Lung (tissue), 12 donors: ENCODE data around the gene MYBPC2. TPM values are rescaled to one million over a fixed set of nuclear protein-coding genes. Genes with fewer than 3 reads are reported as not detected.

Experiments used
- ATAC-seq: fragments of 200-7000 bp; cut with Tn5 transposase; one replicate; pipeline ENCODE4 v1.9.1; 2020; ENCODE audit warnings: moderate number of reproducible peaks; ENCODE audit not compliant: insufficient read depth, low FRiP score
- DNase-seq, 3 donors: peaks; one replicate each; pipeline ENCODE4 v3.0.0-alpha.2; 2013 to 2017
- H3K27ac ChIP-seq, 2 donors: one replicate each; pipeline ENCODE4 v1.5.1; 2013; ENCODE audit warnings: mild to moderate bottlenecking in 2 of 2, moderate library complexity in 2 of 2, control low read depth in 1 of 2, inconsistent platforms in 1 of 2, low read depth in 1 of 2, low read length in 1 of 2
- H3K27me3 ChIP-seq, 3 donors: one replicate each; pipeline ENCODE4 v1.5.1; 2013; ENCODE audit warnings: low read length in 2 of 3; ENCODE audit not compliant: control insufficient read depth in 3 of 3, insufficient read depth in 3 of 3
- H3K36me3 ChIP-seq, 4 donors: one replicate each; pipeline ENCODE4 v1.5.1; 2013; ENCODE audit warnings: low read length in 4 of 4, mild to moderate bottlenecking in 1 of 4, moderate library complexity in 1 of 4; ENCODE audit not compliant: control insufficient read depth in 4 of 4, insufficient read depth in 4 of 4
- H3K4me1 ChIP-seq, 5 donors: one replicate each; pipeline ENCODE4 v1.5.1; 2013; ENCODE audit warnings: low read length in 5 of 5, mild to moderate bottlenecking in 2 of 5, moderate library complexity in 1 of 5; ENCODE audit not compliant: control insufficient read depth in 5 of 5, insufficient read depth in 5 of 5
- H3K4me3 ChIP-seq: one replicate; pipeline ENCODE4 v1.5.1; 2013; ENCODE audit warnings: mild to moderate bottlenecking, control low read depth, moderate library complexity
- H3K9ac ChIP-seq, 2 donors: one replicate each; pipeline ENCODE4 v1.5.1; 2013; ENCODE audit warnings: low read length in 2 of 2, control low read depth in 1 of 2; ENCODE audit not compliant: insufficient read depth in 1 of 2
- H3K9me3 ChIP-seq, 4 donors: one replicate each; pipeline ENCODE4 v1.5.1; 2013; ENCODE audit warnings: low read length in 3 of 4, mild to moderate bottlenecking in 1 of 4, moderate library complexity in 1 of 4; ENCODE audit not compliant: control insufficient read depth in 4 of 4, insufficient read depth in 3 of 4
- CTCF ChIP-seq: IDR thresholded peaks from 2 replicates; pipeline ENCODE4 v1.5.1; 2012; ENCODE audit warnings: mild to moderate bottlenecking; ENCODE audit errors: control extremely low read depth, extremely low read depth
- WGBS, 2 donors: extraction: QIAGEN DNeasy Blood & Tissue Kit; methylation state at CpG; one replicate each; pipeline ENCODE4 v1.1.7; 2013; 5-methylcytosine and 5-hydroxymethylcytosine counted together
- polyA plus RNA-seq, 2 donors: library from polyadenylated mRNA; stranded (reverse); fragments of 200-250 nt; gene quantifications; one replicate each; pipeline ENCODE4 v1.2.1, GENCODE V29; 2013
- total RNA-seq, 2 donors: library from RNA; depleted of rRNA in 1 of 2; stranded (reverse); fragments of >200 nt in 1 of 2; gene quantifications; one replicate each; pipeline ENCODE4 v1.2.1, GENCODE V29; 2014 to 2021
- donor health status: control.
- donor health status: control.
- donor health status: Bipolar disorder and iron deficiency.
- donor health status: healthy.
- donor health status: DM: yes; HTN: yes; CAD: no.

Gene MYBPC2
- total and polyA plus RNA-seq, 4 donors: 0.04 to 0.91 (median 0.38) TPM

- Histone ChIP-seq H3K4me3 (no peak overlapping the region), H3K4me1 (no peaks in the 10 kb centered on the region), H3K27ac (no peak overlapping the region), H3K36me3 (peaks cover 0 to 31% (median 9%) of the 10 kb centered on the region in 4 donors), H3K27me3 (no peaks in the 10 kb centered on the region), H3K9ac (no peak overlapping the region), H3K9me3 (peaks cover 0 to 3% (median 0%) of the 10 kb centered on the region in 4 donors)
- no peak for DNase-seq
- TF ChIP-seq CTCF: no peak
- 94 to 95% methylated on average over 13 of the region's 13 CpGs for WGBS, 2 donors
- ATAC-seq: no peak
These were observed 33.9 kb upstream of the MYBPC2 start for GRCh38 chr19:50398675-50399367.

- peaks cover 0 to 31% (median 9%) of the 10 kb centered on the region in 4 donors for H3K36me3 ChIP-seq
- H3K9ac ChIP-seq: no peak overlapping the region
- no peak overlapping the region for H3K4me3 ChIP-seq
- no peaks in the 10 kb centered on the region for H3K4me1 ChIP-seq
- TF ChIP-seq CTCF: no peak
- no peak overlapping the region for H3K27ac ChIP-seq
- H3K9me3 ChIP-seq: peaks cover 0 to 3% (median 0%) of the 10 kb centered on the region in 4 donors
- no peak for ATAC-seq
- 98 to 99% methylated on average over 10 of the region's 10 CpGs for whole genome bisulfite sequencing, 2 donors
- H3K27me3 ChIP-seq: no peaks in the 10 kb centered on the region
- no peak for DNase-seq
These were observed 33.3 kb upstream of the MYBPC2 start for GRCh38 chr19:50399368-50399745.

- no peak for TF ChIP-seq CTCF
- H3K9ac ChIP-seq: no peak overlapping the region
- DNase-seq: no peak
- no peaks in the 10 kb centered on the region for H3K27me3 ChIP-seq
- no peaks in the 10 kb centered on the region for H3K4me1 ChIP-seq
- H3K36me3 ChIP-seq: peaks cover 0 to 40% (median 11%) of the 10 kb centered on the region in 4 donors
- H3K27ac ChIP-seq: no peak overlapping the region
- no peak for ATAC-seq
- no peak overlapping the region for H3K4me3 ChIP-seq
- peaks cover 0 to 3% (median 0%) of the 10 kb centered on the region in 4 donors for H3K9me3 ChIP-seq
- 95 to 97% methylated on average over 48 of the region's 48 CpGs for WGBS, 2 donors
These were observed 30.9 kb upstream of the MYBPC2 start for GRCh38 chr19:50401605-50402450.
